GM12878 (cell line): Measurements from ENCODE around the gene SUB1.

ENCODE experiments used
- ASH2L ChIP-seq: fragments of 300-600, 200-600 bp; sonication (generic); IDR thresholded peaks from 2 replicates; pipeline ENCODE4 v1.6.1; 2017; ENCODE audit warnings: low read depth, mild to moderate bottlenecking, borderline replicate concordance
- JUND ChIP-seq: IDR thresholded peaks from 2 replicates; pipeline ENCODE4 v1.6.1; 2012; ENCODE audit warnings: low read depth, mild to moderate bottlenecking, low read length, improper control_type of control experiment, moderate library complexity
- POLR2AphosphoS5 ChIP-seq: IDR thresholded peaks from 2 replicates; pipeline ENCODE4 v1.6.1; 2011; ENCODE audit warnings: mild to moderate bottlenecking, low read length, inconsistent platforms
- SP1 ChIP-seq: IDR thresholded peaks from one replicate; pipeline ENCODE4 v1.6.1; 2011; ENCODE audit warnings: low read depth, low read length
- ZNF207 ChIP-seq: fragments of 450-650 bp; IDR thresholded peaks from 2 replicates; pipeline ENCODE4 v1.6.1; 2014; ENCODE audit warnings: antibody characterized with exemption, mild to moderate bottlenecking, borderline replicate concordance
- TF ChIP-seq, protein P1 (sequence below), 3 experiments: IDR thresholded peaks in 2 of 3; conservative IDR thresholded peaks in 1 of 3; 2 replicates each; pipeline ENCODE4 v1.5.1; 2011; ENCODE audit warnings: low read depth in 3 of 3, low read length in 3 of 3, mild to moderate bottlenecking in 3 of 3, control low read depth in 2 of 3, moderate library complexity in 2 of 3, inconsistent platforms in 1 of 3, mixed read lengths in 1 of 3; ENCODE audit not compliant: control insufficient read depth in 2 of 3, insufficient read depth in 1 of 3; ENCODE audit errors: extremely low read depth in 1 of 3
- TF ChIP-seq, protein P2 (sequence below): IDR thresholded peaks from 2 replicates; pipeline ENCODE4 v1.6.1; 2012; ENCODE audit warnings: improper control_type of control experiment, low read depth, low read length; ENCODE audit not compliant: insufficient replicate concordance
- TF ChIP-seq, protein P3 (sequence below): IDR thresholded peaks from 2 replicates; pipeline ENCODE4 v1.6.1; 2012; ENCODE audit warnings: mild to moderate bottlenecking, low read depth, low read length

DNA sequence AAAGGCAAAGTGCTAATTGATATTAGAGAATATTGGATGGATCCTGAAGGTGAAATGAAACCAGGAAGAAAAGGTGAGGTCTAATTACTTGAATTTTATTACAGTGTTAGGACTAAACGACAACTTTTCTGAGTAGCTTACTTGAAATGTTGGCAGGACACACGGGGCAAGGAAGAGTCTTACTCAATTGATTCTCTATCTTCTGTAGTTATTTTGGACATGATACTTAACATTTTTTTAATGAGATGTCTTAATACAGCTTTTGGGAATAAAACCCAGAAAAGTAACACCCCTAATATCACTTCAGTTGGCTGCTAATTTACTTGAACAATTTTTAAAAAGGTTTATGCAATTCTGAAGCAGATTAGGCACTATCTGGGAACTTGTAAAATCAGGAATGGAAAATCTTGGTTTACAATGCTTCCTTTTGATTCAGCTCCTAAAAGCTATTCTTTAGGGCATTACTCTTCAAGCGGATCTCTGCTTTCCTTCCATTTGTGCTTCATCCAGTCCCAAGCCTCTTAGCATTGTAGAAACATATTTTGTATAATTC lies 13.7 kb downstream of the SUB1 start:
- TF ChIP-seq, protein P1, sequence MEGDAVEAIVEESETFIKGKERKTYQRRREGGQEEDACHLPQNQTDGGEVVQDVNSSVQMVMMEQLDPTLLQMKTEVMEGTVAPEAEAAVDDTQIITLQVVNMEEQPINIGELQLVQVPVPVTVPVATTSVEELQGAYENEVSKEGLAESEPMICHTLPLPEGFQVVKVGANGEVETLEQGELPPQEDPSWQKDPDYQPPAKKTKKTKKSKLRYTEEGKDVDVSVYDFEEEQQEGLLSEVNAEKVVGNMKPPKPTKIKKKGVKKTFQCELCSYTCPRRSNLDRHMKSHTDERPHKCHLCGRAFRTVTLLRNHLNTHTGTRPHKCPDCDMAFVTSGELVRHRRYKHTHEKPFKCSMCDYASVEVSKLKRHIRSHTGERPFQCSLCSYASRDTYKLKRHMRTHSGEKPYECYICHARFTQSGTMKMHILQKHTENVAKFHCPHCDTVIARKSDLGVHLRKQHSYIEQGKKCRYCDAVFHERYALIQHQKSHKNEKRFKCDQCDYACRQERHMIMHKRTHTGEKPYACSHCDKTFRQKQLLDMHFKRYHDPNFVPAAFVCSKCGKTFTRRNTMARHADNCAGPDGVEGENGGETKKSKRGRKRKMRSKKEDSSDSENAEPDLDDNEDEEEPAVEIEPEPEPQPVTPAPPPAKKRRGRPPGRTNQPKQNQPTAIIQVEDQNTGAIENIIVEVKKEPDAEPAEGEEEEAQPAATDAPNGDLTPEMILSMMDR (IDR thresholded peaks at IDR 0.05 in 2 of 3, conservative IDR thresholded peaks at IDR 0.05 in 1 of 3; ENCODE audit: control insufficient read depth in 2 of 3, extremely low read depth in 1 of 3, insufficient read depth in 1 of 3, low read depth in 3 of 3, low read length in 3 of 3) = no peak
- TF ChIP-seq, protein P2, sequence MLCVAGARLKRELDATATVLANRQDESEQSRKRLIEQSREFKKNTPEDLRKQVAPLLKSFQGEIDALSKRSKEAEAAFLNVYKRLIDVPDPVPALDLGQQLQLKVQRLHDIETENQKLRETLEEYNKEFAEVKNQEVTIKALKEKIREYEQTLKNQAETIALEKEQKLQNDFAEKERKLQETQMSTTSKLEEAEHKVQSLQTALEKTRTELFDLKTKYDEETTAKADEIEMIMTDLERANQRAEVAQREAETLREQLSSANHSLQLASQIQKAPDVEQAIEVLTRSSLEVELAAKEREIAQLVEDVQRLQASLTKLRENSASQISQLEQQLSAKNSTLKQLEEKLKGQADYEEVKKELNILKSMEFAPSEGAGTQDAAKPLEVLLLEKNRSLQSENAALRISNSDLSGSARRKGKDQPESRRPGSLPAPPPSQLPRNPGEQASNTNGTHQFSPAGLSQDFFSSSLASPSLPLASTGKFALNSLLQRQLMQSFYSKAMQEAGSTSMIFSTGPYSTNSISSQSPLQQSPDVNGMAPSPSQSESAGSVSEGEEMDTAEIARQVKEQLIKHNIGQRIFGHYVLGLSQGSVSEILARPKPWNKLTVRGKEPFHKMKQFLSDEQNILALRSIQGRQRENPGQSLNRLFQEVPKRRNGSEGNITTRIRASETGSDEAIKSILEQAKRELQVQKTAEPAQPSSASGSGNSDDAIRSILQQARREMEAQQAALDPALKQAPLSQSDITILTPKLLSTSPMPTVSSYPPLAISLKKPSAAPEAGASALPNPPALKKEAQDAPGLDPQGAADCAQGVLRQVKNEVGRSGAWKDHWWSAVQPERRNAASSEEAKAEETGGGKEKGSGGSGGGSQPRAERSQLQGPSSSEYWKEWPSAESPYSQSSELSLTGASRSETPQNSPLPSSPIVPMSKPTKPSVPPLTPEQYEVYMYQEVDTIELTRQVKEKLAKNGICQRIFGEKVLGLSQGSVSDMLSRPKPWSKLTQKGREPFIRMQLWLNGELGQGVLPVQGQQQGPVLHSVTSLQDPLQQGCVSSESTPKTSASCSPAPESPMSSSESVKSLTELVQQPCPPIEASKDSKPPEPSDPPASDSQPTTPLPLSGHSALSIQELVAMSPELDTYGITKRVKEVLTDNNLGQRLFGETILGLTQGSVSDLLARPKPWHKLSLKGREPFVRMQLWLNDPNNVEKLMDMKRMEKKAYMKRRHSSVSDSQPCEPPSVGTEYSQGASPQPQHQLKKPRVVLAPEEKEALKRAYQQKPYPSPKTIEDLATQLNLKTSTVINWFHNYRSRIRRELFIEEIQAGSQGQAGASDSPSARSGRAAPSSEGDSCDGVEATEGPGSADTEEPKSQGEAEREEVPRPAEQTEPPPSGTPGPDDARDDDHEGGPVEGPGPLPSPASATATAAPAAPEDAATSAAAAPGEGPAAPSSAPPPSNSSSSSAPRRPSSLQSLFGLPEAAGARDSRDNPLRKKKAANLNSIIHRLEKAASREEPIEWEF = no peak
- no peak for TF ChIP-seq ZNF207
- no peak for TF ChIP-seq ASH2L
- no peak for TF ChIP-seq JUND
- no peak for TF ChIP-seq SP1
- TF ChIP-seq, protein P3, sequence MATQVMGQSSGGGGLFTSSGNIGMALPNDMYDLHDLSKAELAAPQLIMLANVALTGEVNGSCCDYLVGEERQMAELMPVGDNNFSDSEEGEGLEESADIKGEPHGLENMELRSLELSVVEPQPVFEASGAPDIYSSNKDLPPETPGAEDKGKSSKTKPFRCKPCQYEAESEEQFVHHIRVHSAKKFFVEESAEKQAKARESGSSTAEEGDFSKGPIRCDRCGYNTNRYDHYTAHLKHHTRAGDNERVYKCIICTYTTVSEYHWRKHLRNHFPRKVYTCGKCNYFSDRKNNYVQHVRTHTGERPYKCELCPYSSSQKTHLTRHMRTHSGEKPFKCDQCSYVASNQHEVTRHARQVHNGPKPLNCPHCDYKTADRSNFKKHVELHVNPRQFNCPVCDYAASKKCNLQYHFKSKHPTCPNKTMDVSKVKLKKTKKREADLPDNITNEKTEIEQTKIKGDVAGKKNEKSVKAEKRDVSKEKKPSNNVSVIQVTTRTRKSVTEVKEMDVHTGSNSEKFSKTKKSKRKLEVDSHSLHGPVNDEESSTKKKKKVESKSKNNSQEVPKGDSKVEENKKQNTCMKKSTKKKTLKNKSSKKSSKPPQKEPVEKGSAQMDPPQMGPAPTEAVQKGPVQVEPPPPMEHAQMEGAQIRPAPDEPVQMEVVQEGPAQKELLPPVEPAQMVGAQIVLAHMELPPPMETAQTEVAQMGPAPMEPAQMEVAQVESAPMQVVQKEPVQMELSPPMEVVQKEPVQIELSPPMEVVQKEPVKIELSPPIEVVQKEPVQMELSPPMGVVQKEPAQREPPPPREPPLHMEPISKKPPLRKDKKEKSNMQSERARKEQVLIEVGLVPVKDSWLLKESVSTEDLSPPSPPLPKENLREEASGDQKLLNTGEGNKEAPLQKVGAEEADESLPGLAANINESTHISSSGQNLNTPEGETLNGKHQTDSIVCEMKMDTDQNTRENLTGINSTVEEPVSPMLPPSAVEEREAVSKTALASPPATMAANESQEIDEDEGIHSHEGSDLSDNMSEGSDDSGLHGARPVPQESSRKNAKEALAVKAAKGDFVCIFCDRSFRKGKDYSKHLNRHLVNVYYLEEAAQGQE = no peak
- no peak; the same call in 1 of the 2 replicates for TF ChIP-seq POLR2AphosphoS5
